Nephron (organoid): ENCODE measurements around the gene PTPRD.

Experiments
- H3K27ac Mint-ChIP-seq, 3 experiments: 2 replicates each; pipeline ENCODE4 v1.8.0; 2020; ENCODE audit warnings: mixed read lengths in 3 of 3, mild to moderate bottlenecking in 2 of 3, moderate library complexity in 1 of 3
- H3K27me3 Mint-ChIP-seq: 2 replicates; pipeline ENCODE4 v1.8.0; 2021; ENCODE audit warnings: low read depth, mild to moderate bottlenecking, moderate library complexity, mixed read lengths
- H3K36me3 Mint-ChIP-seq: 2 replicates; pipeline ENCODE4 v1.8.0; 2020; ENCODE audit warnings: low read depth, mixed read lengths
- H3K4me1 Mint-ChIP-seq: 2 replicates; pipeline ENCODE4 v1.8.0; 2020; ENCODE audit warnings: mixed read lengths
- H3K4me3 Mint-ChIP-seq, 3 experiments: 2 replicates each; pipeline ENCODE4 v1.8.0; 2020; ENCODE audit warnings: mild to moderate bottlenecking in 3 of 3, mixed read lengths in 3 of 3, moderate library complexity in 2 of 3
- H3K9me3 Mint-ChIP-seq: 2 replicates; pipeline ENCODE4 v1.8.0; 2020; ENCODE audit warnings: mixed read lengths
- CTCF ChIP-seq, 3 experiments: fragments of 200-600 bp; sonication (generic); IDR thresholded peaks; one replicate each; pipeline ENCODE4 v1.5.0; 2021; ENCODE audit warnings: antibody characterized with exemption in 3 of 3; ENCODE audit not compliant: unreplicated experiment in 3 of 3

PTPRD gene

GRCh38 chr9:8356406-8356805, 2256.4 kb downstream of the PTPRD start:
- no peaks in the 10 kb centered on the region for H3K9me3 Mint-ChIP-seq
- peak overlapping the region in 2 of 3 experiments; percentile 24 to 32 for H3K27ac Mint-ChIP-seq
- H3K4me3 Mint-ChIP-seq: no peak overlapping the region
- no peaks in the 10 kb centered on the region for H3K27me3 Mint-ChIP-seq
- no peak for TF ChIP-seq CTCF (IDR thresholded peaks at IDR 0.05; ENCODE audit: unreplicated experiment in 3 of 3)
- peaks cover 31% of the 10 kb centered on the region for H3K36me3 Mint-ChIP-seq
- H3K4me1 Mint-ChIP-seq: no peaks in the 10 kb centered on the region

GRCh38 chr9:8351436-8351835, 2261.4 kb downstream of the PTPRD start:
- no peaks in the 10 kb centered on the region for H3K27me3 Mint-ChIP-seq

GRCh38 chr9:8349901-8350300, 2262.9 kb downstream of the PTPRD start:
- Mint-ChIP-seq H3K9me3 (no peaks in the 10 kb centered on the region), H3K4me3 (no peak overlapping the region), H3K36me3 (peaks cover 35% of the 10 kb centered on the region), H3K4me1 (peaks cover 19% of the 10 kb centered on the region), H3K27ac (peak overlapping the region in 1 of 3 experiments; percentile 89), H3K27me3 (no peaks in the 10 kb centered on the region)
- TF ChIP-seq CTCF (IDR thresholded peaks at IDR 0.05; ENCODE audit: unreplicated experiment in 3 of 3): no peak

More at GRCh38 chr9:8351436-8351835, 2261.4 kb downstream of the PTPRD start:
- peaks cover 19% of the 10 kb centered on the region for H3K4me1 Mint-ChIP-seq
- no peak for TF ChIP-seq CTCF (IDR thresholded peaks at IDR 0.05; ENCODE audit: unreplicated experiment in 3 of 3)
- H3K27ac Mint-ChIP-seq: no peak overlapping the region
- no peak overlapping the region for H3K4me3 Mint-ChIP-seq
- no peaks in the 10 kb centered on the region for H3K9me3 Mint-ChIP-seq
- peaks cover 31% of the 10 kb centered on the region for H3K36me3 Mint-ChIP-seq

GRCh38 chr9:8349376-8349775, 2263.4 kb downstream of the PTPRD start:
- TF ChIP-seq CTCF (IDR thresholded peaks at IDR 0.05; ENCODE audit: unreplicated experiment in 3 of 3): no peak
- H3K27me3 Mint-ChIP-seq: no peaks in the 10 kb centered on the region
- peak overlapping the region in 1 of 3 experiments; percentile 39 for H3K4me3 Mint-ChIP-seq
- peaks cover 30% of the 10 kb centered on the region for H3K36me3 Mint-ChIP-seq
- H3K4me1 Mint-ChIP-seq: peaks cover 19% of the 10 kb centered on the region
- H3K27ac Mint-ChIP-seq: peak overlapping the region; percentile 28 to 89 (median 53)
- H3K9me3 Mint-ChIP-seq: no peaks in the 10 kb centered on the region

- no peak for TF ChIP-seq CTCF (IDR thresholded peaks at IDR 0.05; ENCODE audit: unreplicated experiment in 3 of 3)
- Mint-ChIP-seq H3K9me3 (no peaks in the 10 kb centered on the region), H3K4me1 (peaks cover 24% of the 10 kb centered on the region), H3K27me3 (no peaks in the 10 kb centered on the region), H3K27ac (peak overlapping the region in 2 of 3 experiments; percentile 28 to 89), H3K36me3 (peaks cover 34% of the 10 kb centered on the region), H3K4me3 (no peak overlapping the region)
Observed at GRCh38 chr9:8348756-8349155, 2264.0 kb downstream of the PTPRD start.

- Mint-ChIP-seq H3K27ac (no peak overlapping the region), H3K4me1 (peaks cover 24% of the 10 kb centered on the region), H3K9me3 (no peaks in the 10 kb centered on the region), H3K27me3 (no peaks in the 10 kb centered on the region), H3K36me3 (peaks cover 40% of the 10 kb centered on the region), H3K4me3 (no peak overlapping the region)
- TF ChIP-seq CTCF (IDR thresholded peaks at IDR 0.05; ENCODE audit: unreplicated experiment in 3 of 3): no peak
Observed at GRCh38 chr9:8346296-8346695, 2266.5 kb downstream of the PTPRD start.
